Stimulated activated CD4-positive, alpha-beta T cell treated with anti-CD3 and anti-CD28 coated beads, TNF-alpha, amount 100 ng/mL, for 24 hours (primary cell): ENCODE measurements around the gene RIMBP2.

Source experiments
- DNase-seq, 3 experiments: peaks; one replicate each; pipeline ENCODE4 v3.0.0-alpha.2; 2020; ENCODE audit warnings: low read depth in 3 of 3

RIMBP2 gene

GRCh38 chr12:130628304-130628703 is 87.8 kb downstream of the RIMBP2 start:
- no peak for DNase-seq

- no peak for DNase-seq
These were observed 88.9 kb downstream of the RIMBP2 start for GRCh38 chr12:130627175-130627574.

GRCh38 chr12:130626601-130627000 is 89.5 kb downstream of the RIMBP2 start:
- no peak for DNase-seq

GRCh38 chr12:130625201-130625600 is 90.9 kb downstream of the RIMBP2 start:
- DNase-seq = no peak

- DNase-seq = no peak
These were observed 93.3 kb downstream of the RIMBP2 start for GRCh38 chr12:130622803-130623202.

GRCh38 chr12:130621696-130622298 is 94.3 kb downstream of the RIMBP2 start:
- DNase-seq = no peak

- no peak for DNase-seq
These were observed 95.3 kb downstream of the RIMBP2 start for GRCh38 chr12:130620756-130621155.

GRCh38 chr12:130620281-130620680 is 95.8 kb downstream of the RIMBP2 start:
- no peak for DNase-seq

GRCh38 chr12:130619385-130620001 is 96.6 kb downstream of the RIMBP2 start:
- no peak for DNase-seq

GRCh38 chr12:130617219-130617618 is 98.9 kb downstream of the RIMBP2 start:
- DNase-seq = no peak

GRCh38 chr12:130615861-130616345 is 100.2 kb downstream of the RIMBP2 start:
- no peak for DNase-seq

- DNase-seq = no peak
These were observed 101.6 kb downstream of the RIMBP2 start for GRCh38 chr12:130614530-130614905.

- DNase-seq = no peak
These were observed 102.1 kb downstream of the RIMBP2 start for GRCh38 chr12:130613831-130614529.

- no peak for DNase-seq
These were observed 103.0 kb downstream of the RIMBP2 start for GRCh38 chr12:130613131-130613530.

- DNase-seq = no peak
These were observed 104.8 kb downstream of the RIMBP2 start for GRCh38 chr12:130611026-130611905.

- DNase-seq = no peak
These were observed 106.1 kb downstream of the RIMBP2 start for GRCh38 chr12:130609966-130610365.

- DNase-seq = no peak
These were observed 107.3 kb downstream of the RIMBP2 start for GRCh38 chr12:130608831-130609230.

GRCh38 chr12:130608132-130608531 is 108.0 kb downstream of the RIMBP2 start:
- DNase-seq = no peak

- no peak for DNase-seq
These were observed 109.9 kb downstream of the RIMBP2 start for GRCh38 chr12:130606231-130606630.

- no peak for DNase-seq
These were observed 112.6 kb downstream of the RIMBP2 start for GRCh38 chr12:130603396-130603965.

- DNase-seq = no peak
These were observed 113.8 kb downstream of the RIMBP2 start for GRCh38 chr12:130602251-130602650.

GRCh38 chr12:130601327-130601726 is 114.8 kb downstream of the RIMBP2 start:
- no peak for DNase-seq
